Brain microvascular endothelial cell (primary cell): ENCODE data around the gene SYT17.

Experiments used
- DNase-seq: peaks from one replicate; pipeline ENCODE4 v3.0.0-alpha.2; 2020
- H3K27ac ChIP-seq: fragments of 250-450 bp; sonication (Bioruptor Pico); 2 replicates; pipeline ENCODE4 v1.5.1; 2020; ENCODE audit warnings: mild to moderate bottlenecking, moderate library complexity
- H3K27me3 ChIP-seq: fragments of 250-450 bp; sonication (Bioruptor Pico); replicated peaks from 2 replicates; pipeline ENCODE4 v1.5.1; 2020; ENCODE audit warnings: mild to moderate bottlenecking
- H3K36me3 ChIP-seq: fragments of 250-450 bp; sonication (Bioruptor Pico); replicated peaks from 2 replicates; pipeline ENCODE4 v1.5.1; 2020; ENCODE audit warnings: mild to moderate bottlenecking
- H3K4me3 ChIP-seq: 2 replicates; pipeline ENCODE4 v1.5.1; 2011; ENCODE audit warnings: low read depth, mild to moderate bottlenecking, control low read depth, low read length, moderate library complexity
- in situ Hi-C: cut with HindIII; loops from 2 replicates; pipeline ENCODE4 v1.10.0; 2017; ENCODE audit warnings: low sequenced_read_pairs, low pct_ligation_motif_present
- TF ChIP-seq, protein P1 (sequence below): IDR thresholded peaks from 2 replicates; pipeline ENCODE4 v1.5.1; 2011; ENCODE audit warnings: low read depth, mild to moderate bottlenecking, moderate library complexity, low read length, control low read depth, inconsistent platforms; ENCODE audit errors: missing control alignments

Gene SYT17, protein sequence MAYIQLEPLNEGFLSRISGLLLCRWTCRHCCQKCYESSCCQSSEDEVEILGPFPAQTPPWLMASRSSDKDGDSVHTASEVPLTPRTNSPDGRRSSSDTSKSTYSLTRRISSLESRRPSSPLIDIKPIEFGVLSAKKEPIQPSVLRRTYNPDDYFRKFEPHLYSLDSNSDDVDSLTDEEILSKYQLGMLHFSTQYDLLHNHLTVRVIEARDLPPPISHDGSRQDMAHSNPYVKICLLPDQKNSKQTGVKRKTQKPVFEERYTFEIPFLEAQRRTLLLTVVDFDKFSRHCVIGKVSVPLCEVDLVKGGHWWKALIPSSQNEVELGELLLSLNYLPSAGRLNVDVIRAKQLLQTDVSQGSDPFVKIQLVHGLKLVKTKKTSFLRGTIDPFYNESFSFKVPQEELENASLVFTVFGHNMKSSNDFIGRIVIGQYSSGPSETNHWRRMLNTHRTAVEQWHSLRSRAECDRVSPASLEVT

DNA sequence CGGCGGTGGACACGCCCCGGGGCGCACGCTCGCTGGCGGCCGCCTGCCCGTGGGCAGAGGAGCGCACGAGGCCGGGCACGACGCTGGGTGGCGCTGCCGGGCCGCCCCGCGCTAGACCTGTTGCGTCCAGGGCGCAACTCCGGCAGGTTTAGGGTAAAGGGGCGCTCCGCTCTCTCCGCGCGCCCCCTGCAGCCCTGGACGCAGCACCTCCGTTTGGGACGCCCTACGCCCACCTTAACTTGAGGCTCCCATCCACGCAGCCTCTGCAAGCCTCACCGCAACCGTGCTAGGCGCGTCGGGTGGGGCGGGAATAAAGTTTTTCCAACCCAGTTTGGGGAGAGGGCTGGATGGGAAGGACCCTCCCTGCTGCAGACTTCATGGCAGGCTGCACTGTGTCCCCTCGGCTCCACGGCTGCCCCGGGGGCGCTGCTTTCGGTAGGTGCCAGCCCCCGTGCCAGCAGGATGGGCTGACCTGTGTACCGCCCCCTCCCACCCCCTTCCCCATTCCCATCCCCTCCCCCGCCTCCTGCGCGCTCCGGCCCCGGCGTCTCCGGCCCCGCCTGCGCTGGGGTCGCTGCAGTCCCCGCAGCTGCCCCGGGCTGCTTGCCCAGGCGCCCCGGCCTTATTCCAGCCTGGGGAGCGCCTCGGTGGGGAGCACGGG lies at the start of gene SYT17:
TSS of gene SYT17 (plus strand) at position 531 of the 661 bp plus-strand sequence. CDS start 407 bp downstream, outside the sequence.
- H3K27ac ChIP-seq: no peak within 1 kb of the TSS
- H3K36me3 ChIP-seq: no peaks in the 10 kb centered on the region
- peaks cover 14% of the 10 kb centered on the region for H3K27me3 ChIP-seq
- in situ Hi-C loops: no loop called here
- peak; percentile 14 for DNase-seq
- TF ChIP-seq, protein P1, sequence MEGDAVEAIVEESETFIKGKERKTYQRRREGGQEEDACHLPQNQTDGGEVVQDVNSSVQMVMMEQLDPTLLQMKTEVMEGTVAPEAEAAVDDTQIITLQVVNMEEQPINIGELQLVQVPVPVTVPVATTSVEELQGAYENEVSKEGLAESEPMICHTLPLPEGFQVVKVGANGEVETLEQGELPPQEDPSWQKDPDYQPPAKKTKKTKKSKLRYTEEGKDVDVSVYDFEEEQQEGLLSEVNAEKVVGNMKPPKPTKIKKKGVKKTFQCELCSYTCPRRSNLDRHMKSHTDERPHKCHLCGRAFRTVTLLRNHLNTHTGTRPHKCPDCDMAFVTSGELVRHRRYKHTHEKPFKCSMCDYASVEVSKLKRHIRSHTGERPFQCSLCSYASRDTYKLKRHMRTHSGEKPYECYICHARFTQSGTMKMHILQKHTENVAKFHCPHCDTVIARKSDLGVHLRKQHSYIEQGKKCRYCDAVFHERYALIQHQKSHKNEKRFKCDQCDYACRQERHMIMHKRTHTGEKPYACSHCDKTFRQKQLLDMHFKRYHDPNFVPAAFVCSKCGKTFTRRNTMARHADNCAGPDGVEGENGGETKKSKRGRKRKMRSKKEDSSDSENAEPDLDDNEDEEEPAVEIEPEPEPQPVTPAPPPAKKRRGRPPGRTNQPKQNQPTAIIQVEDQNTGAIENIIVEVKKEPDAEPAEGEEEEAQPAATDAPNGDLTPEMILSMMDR: peak; percentile 63
- peak within 1 kb of the TSS; percentile 43 for H3K4me3 ChIP-seq

DNA sequence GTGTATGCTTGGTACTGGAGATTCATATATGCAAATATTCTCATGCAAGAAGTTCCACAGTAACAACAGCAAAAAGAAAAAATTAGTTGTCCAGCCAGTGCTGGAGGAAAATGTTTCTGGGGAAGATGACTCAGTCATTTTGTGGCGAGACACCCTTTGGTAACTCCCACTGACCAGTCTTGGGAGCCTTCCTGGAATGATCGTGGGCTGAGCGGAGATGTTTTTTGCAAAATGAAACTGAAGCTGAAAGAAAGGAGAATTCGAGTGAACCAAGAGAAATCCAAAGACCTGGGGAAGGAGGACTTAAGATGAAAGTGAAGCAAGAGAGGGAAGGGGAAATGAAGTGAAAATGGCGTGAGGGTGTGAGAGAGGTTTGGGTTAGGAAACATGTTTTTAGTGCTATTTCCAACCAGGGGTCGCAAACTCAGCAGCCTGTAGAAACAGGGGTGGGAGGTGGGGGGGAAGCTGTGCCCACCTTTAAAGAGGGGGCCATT lies 49.1 kb upstream of the SYT17 start:
- TF ChIP-seq, protein P1: no peak
- Histone ChIP-seq H3K27me3 (no peaks in the 10 kb centered on the region), H3K4me3 (peak overlapping the region; percentile 55), H3K27ac (peak overlapping the region; percentile 96), H3K36me3 (peaks cover 16% of the 10 kb centered on the region)
- in situ Hi-C loops: no loop called here
- peak; percentile 90 for DNase-seq

DNA sequence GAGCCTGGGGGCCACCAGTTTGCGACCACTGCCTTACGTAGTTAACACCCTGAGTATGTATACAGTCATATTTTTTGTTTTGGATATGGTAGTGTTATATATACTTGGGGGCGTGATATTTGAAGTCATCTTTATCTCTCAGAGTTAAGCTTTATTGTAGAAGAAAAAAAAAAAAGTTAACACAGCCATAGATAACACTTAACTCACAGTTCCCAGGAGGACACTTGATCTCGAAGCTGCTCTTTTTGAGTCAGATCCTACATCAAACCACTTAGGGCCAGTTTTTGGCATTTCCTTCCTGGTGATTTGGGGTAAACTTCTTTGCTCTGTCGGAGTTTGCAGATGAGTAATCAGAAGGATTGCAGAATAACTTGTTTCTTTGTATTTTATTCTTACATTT lies 48.5 kb upstream of the SYT17 start:
- Histone ChIP-seq H3K27me3 (no peaks in the 10 kb centered on the region), H3K27ac (peak overlapping the region; percentile 96), H3K36me3 (peaks cover 16% of the 10 kb centered on the region), H3K4me3 (peak overlapping the region; percentile 55)
- TF ChIP-seq, protein P1: no peak
- DNase-seq: peak; percentile 86
- in situ Hi-C loops: no loop called here

DNA sequence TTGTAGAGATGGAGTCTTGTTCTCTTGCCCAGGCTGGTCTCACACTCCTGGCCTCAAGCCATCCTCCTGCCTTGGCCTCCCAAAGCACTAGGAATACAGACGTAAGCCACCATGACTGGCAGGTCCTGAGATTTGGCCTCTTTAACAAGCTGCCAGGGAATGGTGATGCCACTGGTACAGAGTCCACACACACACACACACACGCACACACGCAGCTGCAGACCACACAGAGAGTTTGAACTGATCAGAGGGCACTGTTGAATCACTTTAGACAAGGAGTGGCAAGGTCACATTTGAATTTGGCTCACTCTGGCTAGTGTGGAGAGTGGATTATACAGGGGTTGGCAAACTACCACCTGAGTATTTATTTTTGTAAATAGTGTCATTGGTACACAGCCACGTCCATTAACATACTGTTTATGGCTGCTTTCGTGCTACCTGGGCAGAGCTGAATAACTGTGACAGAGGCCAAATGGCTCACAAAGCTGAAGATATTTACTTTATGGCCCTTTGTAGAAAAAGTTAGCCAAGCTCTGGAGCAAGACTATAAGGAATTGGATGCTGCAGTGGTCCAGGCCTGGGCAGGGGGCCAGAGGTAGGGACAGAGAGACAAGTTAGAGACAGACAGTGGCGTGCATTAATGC lies 44.4 kb upstream of the SYT17 start:
- H3K4me3 ChIP-seq: no peak overlapping the region
- H3K27me3 ChIP-seq: no peaks in the 10 kb centered on the region
- H3K36me3 ChIP-seq: no peaks in the 10 kb centered on the region
- TF ChIP-seq, protein P1: no peak
- in situ Hi-C loops: no loop called here
- DNase-seq: no peak
- H3K27ac ChIP-seq: no peak overlapping the region

DNA sequence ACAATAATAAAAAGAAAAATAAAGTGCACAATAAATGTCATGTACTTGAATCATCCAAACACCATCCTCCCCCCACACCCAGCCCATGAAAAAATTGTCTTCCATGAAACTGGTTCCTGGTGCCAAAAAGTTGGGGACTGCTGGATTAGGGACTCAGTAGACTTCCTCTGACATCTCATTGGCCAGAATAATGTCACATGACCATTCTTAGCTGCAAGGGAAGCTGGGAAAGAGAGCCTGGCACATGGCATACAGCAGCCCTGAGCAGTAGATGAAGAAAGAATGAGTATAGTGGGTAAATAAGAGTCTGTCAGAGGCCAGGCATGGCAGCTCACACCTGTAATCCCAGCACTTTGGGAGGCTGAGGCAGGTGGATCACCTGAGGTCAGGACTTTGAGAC lies 41.7 kb upstream of the SYT17 start:
- in situ Hi-C loops: no loop called here
- Histone ChIP-seq H3K27me3 (no peaks in the 10 kb centered on the region), H3K36me3 (no peaks in the 10 kb centered on the region), H3K4me3 (no peak overlapping the region), H3K27ac (no peak overlapping the region)
- DNase-seq: no peak
- TF ChIP-seq, protein P1: no peak
